NCI-H345 treated with DMSO at 0.1 percent for 48 hours (cell line): ENCODE results near the gene TOX2.
"Not testable (repeated sequence)": the region's sequence is repeated elsewhere in the genome, so short reads cannot be mapped to it uniquely, and the experiment has no call there.

Source experiments
- DNase-seq: peaks from one replicate; lab custom pipeline; 2025; ENCODE audit not compliant: unreplicated experiment; lab: John Stamatoyannopoulos, UW

TOX2 gene

DNA sequence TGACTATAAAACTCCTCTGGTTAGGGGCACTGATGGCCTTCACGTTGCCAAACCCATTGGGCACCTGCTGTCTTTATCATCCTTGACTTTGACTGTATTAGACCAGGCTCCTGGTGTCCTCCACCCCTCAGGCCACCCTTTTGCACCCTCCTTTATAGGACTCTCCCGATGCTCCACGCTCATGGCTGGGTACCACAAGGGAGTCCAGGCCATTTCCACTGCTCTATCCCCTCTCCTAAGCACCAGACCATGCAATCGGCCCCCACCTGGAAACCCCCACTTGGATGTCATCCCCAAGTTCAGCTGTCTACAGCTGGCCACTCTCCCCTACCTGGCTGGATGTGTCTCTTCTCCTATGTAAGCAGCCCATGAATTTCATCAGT is 115.2 kb downstream of the TOX2 start:
- no peak for DNase-seq

DNA sequence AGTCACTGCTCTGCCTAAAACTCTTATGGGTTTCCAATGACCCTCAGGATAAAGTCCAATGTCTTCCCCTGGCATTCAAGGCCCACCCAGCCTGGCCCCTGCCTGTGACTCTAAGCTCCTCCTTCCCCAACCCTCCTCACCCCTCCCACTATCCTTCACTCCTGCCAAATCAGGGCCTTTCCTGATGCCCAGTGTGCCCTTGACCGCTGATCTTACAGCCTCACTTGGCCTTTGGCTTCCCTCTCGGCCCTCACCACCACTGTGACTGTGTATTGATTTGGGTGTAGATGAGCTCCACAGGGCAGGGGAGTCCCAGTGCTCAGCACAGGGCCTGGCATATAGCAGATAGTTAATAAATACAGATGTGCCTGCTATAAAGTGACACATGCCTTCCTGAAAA is 115.7 kb downstream of the TOX2 start:
- DNase-seq: no peak

DNA sequence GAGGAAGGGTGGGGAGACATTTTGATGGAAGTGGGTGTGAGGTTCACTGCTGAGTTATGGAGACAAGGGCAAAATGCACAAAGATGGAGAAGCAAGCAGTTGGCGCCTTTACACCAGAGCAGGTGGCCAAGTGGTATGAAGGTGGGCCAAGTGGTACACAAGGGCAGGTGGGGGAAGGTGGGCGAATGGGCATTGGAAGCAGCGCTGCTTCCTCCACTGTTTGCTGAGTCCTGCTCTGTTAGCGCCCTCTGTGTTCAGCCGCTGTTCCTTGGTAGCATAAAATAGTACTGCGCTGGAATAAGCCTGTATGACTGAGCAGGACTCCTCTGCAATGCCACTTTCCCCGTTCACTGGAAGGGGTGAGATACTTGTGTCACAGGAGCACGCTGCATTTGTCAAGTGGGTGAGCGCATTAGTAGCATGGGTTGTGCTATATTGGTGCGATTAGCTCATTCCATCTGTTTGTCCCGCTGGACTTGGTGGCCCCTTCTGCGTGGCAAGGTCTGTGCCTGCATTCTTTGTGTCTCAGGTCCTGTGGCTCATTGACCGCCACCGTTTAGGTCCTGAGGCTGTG is 116.4 kb downstream of the TOX2 start:
- no peak for DNase-seq

DNA sequence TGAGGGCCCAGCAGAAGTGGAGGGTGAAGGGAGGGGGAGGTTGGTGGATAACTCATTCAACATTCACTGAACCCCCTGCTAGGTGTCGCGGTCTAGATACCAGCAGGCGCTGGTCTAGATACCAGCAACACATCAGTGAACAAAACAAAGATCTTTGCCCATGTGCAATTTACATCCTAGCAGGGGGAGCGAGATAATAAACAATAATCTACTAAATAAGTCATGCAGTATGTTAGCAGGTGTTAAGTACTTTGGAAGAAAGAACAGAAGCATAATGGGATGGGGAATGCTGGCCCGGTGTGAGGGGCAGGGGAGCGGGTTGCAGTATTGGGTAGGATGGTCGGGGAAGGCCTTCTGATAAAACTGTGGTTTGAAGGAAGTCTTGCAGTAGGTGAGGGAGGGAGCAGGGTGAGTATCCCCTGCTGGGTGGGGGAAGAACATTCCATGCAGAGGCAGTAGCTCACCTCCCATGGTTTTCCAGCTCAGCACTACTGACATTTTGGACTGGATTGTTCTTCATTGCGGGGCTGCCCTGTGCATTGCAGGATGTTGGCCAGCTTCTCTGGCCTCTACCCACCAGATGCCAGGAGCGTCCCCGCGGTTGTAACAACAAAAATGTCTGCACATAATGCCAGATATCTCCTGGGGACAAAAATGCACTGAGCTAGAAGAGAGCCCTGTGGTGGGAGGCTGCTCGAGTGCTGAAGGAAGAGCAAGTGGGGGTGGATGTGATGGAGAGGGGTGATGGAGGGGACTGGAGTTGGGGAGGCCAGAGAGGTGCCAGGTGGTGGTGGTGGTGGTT is 117.3 kb downstream of the TOX2 start:
- DNase-seq: peak; percentile 56

DNA sequence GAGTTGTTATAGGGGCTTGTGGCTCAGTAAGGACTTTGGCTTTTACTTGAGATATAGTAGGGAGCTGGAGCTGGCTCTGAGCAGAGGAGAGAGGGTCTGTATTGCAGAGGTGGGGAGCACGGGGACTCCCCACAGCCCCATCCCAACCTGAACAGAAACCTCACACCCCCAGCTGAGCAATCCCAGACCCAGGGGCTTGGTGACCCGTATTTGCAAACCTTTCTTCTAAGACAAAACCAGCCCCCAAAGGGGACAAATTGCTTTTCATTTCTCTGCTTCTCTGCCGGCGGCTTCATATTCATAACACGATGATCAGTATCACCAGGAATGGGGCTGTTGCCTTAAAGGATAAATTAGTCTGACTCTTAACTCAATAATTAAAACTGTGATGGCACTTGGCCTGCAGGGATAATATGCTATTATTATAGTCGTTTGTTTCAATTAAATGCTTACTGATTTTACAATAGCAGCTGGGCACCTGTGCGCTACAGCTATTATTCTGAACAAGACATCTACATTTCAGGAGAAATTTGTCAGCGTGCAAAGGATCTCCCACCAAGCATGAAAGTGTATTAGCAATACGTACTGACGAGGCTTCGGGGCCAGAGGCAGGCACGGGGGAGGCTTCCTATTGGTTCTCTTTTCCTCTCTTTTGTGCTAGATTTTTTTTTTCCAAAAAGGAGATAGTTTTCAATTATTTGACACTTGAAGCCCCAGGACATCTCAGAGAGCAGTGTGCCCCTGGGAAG is 118.1 kb downstream of the TOX2 start:
- DNase-seq: no peak

DNA sequence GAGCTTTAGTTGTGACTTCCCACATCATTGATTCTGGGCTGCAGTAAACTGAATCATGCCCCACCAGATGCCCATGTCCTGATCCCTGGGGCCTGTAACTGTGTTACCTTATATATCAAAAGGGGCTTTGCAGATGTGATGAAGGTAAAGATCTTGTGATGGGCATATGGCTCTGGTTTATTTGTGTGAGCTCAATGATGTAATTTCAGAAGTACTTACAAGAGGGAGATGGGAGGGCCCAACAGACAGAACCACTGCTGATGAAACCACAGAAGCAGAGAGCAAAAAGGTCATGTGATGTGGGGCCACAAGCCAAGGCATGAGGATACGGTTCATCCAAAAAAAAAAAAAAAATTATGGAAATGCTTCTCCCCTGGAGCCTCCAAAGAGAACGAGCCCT is 118.7 kb downstream of the TOX2 start:
- no peak for DNase-seq

DNA sequence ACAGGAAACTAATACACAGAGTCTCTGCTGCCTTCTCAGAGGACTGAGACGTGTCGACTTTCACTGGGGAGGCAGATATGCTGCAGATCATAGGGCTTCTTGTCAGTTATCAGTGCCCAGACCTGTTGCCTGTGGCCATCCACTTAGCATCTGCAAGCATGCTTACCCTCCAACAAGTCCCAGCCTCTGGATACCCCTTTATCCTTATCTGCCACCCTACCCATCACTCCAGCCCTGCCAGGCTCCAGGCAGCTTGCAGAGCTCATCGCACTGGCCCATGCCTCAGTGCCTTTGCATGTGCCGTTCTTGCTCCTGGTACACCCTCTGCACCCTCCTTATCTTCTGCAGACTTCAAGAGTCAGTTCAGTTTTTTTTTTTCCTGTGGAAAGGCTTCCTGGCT is 119.2 kb downstream of the TOX2 start:
- no peak for DNase-seq

DNA sequence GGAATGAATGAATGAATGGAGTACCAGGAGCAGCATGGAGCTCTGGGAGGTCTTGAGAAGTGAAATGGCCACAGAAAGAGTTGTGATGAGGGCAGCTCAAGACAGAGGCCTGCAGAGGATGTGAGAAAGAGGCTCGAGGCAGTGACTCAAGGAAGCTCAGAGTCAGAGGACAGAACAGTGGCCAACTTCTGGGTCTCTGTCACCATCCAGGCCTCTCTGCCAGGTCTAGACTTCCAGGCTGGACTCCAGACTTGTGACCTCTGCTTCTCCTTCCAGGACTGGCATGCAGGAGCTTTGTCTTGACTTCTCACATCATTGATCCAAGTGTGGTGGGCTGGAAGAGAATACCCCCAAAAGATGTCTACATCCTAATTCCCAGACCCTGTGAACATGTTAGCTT is 119.8 kb downstream of the TOX2 start:
- DNase-seq: no peak

DNA sequence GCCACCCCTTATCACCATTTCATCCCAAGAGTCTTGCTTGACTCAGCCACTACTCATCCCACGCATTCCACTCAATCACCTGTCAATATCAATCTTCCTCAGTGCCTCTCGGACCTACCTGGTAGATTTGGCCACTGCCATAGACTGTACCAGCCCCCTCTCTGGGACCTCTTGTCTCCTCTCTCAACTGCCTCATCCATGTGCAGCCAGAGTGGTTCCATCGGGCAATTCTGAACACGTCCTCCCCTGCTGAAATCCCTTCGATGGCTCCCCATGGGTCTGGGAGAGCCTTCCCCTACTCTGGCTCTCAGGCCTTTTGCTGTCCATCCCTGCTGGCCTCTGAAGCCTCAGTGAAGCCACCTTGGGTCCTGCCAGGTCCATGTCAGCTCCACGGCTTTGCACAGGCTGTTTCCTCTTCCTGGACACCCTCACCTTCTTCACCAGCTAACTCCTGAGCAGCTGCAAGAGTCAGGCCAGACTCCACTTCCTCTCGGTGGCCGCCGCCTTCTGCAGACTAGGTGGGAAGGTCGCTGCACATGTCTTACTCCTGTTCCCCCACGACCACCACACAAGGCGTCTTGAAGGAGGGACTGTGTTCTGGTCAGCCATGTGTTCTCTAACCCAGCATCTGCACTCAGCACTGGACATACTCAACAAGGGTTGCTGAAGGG is 120.4 kb downstream of the TOX2 start:
- DNase-seq: no peak

DNA sequence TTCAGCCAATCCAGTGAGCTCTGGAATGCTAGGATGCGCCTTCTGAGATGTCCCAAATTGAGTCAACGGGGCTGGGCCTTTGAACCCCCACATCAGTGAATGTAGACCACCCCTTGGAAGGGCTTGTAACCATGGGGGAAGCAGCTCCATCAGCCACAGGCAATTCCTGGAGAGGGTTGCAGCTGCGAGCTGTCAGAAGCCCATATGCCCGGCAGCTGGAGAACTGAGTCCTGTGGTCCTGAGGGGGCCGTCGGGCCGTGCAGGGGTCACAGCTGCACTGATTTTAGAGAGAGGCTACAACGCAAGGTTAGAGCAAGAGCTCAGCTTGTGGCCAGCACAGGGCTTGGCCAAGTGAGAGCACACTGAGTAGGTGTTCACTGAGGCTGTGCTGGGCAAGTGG is 121.3 kb downstream of the TOX2 start:
- no peak for DNase-seq

DNA sequence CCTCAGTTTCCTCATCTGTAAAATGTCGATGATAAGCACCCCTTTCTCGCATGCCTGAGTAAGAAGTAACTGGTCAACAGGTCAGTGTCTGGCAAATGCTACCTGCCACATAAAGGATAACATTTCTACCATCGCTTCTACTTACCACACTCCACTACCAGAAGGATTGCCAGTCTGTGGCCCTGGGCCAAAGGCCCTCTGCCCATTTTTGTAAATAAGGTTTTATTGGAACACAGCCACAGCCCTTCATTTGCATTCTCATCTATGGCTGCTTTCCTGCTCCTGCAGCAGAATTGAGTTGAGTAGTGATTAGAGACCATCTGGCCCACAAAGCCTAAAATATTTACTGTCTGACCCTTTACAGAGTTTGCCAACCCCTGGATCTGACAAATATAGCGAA is 121.8 kb downstream of the TOX2 start:
- DNase-seq: no peak

DNA sequence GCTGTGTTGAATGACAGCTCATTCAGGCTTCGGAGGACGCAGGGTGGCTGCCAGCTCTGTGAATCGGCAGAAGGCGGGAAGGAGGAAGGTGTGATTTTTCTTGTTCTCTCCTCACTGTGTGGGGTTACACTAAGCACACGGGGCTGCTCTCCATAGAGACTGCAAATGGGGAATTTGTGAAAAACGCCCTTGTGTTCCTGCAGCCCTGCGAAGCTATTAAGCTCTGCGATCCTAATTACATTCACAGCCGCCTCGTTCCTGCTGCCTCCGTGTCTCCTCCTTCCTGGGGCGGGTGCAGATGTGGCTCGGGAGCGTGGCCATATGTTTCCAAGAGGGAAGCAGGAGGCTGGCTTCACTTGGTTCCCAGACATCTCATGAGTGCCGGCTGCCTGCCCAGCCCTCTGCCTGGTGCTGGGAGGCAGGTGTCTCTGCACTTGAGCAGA is 124.0 kb downstream of the TOX2 start:
- no peak for DNase-seq

DNA sequence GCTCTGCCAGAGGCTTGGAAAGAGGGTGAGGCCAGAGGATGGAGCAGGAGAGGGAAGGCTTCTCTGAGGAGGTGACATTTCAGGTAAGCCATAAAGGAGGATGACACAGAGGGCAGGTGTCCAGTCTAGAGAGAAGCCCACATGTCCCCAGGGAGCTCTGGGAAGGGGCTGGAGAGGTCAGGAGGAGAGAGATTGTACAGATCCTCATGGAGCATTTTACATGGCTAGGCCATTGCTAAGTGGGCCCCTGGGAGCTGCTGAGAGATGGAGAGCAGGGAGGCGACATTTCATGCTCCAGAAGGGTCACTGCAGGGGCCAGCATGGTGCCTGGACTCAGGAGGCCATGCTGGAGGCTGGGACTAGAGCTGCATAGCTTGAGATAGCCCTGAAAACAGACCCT is 124.5 kb downstream of the TOX2 start:
- DNase-seq: no peak

DNA sequence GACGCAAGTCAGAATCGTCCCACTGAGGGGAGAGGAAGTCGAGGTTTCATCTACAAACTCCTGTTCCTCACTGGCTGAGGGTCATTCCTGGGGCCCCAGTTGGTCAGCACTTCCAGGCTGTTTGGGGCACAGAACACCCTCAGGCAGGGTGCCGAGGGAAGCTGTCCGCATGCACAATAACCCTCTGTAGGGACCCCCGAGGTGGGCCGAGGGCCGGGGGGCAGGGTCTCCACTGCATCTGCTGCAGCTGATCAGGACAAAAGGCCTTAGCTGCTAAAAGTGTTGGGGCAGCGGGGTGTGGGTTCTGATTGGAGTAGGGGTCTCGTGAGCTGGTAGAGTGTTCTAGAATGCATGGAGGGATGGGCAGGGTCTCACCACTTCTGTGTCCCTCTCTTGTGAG is 125.1 kb downstream of the TOX2 start:
- no peak for DNase-seq

DNA sequence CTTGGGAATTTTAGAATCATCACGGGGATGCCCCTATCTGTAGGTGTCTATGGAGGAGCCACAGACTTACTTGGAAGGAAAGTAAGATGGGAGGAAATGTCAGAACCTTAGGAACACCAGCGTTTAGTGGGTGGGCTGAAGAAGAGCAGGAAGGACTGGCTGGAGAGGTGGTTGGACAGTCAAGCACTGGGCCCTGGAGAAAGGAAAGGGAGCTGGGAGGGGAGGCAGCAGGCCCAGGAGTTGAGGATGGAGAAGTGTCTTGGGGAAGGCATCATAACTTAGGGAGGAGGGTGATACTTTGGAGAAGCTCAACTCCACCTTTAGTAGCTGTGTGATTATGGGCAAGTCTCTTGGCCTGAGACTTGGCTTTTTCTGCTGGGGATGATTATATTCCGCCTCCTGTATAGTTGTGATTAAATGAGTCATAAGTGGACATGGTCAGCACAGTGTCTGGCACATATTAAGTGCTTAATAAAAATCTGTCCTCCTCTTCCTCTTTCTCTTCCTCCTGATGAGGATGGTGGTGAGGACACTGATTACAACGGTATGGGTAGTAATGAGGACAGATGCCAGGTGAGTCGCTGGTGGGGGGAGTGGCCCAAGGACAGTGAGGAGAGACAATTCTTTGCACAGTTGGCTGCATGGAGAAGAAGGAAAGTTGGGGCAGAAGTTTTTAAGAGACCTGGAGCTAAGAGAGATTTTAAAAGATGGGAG is 125.7 kb downstream of the TOX2 start:
- no peak for DNase-seq

DNA sequence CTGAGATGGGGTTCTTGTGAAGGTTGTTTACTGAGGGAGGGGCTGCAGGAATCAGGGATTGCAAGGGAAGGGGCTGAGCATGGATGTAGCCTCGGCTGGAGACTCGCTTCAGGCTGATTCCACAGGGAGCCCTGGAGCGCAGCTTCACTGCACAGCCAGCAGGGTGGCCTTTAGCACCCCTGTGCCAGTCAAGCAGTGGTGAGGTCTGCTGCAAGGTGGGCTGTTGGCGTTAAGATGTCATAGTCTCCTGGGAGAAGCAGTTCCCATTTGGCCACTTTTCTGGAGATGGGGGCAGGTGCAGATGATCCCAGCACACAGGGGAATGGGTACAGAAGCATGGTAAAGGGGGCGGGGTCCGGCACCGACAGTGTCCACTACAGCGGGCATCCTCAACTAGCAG is 126.3 kb downstream of the TOX2 start:
- no peak for DNase-seq

DNA sequence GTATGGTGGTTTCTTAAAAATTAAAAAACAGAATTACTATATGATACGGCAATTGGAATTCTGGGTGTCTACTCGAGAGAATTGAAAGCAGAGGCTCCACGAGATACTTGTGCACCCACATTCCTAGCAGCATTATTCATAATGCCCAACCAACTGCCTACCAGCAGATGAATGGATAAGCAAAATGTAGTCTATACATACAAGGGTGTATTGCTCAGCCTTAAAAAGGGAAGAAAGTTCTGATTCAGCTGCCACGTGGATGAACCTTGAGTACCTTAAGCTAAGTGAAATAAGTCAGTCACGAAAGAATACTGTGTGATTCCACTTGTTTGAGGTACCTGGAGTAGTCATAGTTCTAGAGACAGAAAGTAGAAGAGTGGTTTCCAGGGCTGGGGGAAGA is 130.1 kb downstream of the TOX2 start:
- DNase-seq: not testable (repeated sequence)

DNA sequence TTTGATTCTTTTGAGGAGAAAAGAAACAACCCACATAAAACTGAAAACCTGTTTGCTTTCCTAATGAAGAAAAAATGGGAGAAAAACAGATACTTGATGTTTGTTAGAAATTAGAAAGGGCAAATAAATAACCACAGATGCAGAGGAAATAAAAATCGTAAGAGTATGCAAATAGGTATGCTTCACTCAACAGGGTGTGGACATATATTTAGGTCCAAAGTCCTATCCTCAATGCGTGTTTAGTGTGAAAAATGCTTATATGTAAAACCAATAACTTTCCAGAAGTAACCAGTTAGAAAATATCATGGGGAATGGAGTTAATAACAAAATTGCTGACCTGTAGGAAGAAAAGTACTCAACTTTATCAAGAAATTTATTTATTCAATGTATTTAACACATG is 135.7 kb downstream of the TOX2 start:
- DNase-seq: no peak

DNA sequence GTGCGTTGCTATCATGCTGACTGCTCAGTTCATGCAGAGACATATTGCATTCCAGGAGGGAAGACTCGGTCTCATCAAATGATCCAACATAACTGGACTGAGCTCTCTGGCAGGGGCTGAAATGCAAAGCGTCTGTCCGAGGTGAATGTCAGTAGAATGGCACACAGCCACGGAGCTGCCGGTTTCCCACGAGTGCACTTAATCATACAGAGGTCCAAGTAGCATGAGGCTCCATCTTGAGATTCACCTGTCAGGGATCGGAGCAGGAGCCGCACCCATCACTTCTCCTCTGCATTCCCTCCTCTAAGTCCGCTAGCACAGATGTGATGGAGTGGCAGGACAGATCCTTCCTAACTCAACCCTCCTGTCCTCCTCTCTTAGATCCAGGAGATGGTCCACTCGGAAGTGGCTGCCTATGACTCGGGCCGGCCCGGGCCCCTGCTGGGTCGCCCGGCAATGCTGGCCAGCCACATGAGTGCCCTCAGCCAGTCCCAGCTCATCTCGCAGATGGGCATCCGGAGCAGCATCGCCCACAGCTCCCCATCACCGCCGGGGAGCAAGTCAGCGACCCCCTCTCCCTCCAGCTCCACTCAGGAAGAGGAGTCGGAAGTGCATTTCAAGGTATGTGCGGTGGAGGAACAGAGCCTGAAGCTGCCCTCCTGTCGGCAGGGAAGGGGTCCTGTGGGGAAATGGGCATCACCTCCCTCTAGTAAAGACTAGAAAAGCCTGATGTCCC is 136.4 kb downstream of the TOX2 start:
- DNase-seq: no peak

DNA sequence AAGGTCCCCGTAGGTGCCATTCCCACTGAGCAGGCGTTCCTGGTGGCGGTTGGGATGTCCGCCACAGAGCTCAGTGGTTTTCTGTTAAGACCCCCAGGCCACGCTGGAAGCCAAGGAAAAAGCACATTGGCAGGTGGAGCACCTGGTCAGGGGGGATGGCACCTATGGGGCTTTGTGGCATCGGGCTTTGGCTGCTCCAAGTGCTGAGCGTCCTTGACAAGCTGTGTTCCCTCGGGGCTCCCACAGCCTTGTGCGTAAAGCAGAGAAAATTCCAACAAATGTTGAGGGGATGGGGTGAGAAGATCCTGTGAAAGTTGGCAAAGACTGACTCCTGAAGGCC is 137.0 kb downstream of the TOX2 start:
- no peak for DNase-seq

DNA sequence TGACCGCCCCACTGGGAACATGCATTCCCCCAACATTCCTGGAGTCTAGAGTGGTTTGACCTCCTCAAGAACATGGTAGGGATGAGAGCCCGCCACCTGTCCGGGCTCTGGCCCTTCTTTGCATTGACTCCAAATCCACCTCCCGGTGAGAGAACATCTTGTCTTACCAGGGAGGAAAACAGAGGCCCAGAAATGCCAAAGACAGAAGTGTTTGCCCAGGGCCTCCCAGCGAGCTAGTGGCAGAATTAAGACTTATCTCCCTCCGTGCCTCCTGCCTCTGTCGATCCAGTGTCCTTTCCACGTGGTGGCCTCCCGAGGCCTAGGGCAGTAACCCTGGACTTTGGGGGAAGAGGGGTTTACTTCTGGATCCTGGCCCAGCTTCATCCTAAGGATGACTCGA is 137.5 kb downstream of the TOX2 start:
- no peak for DNase-seq
